Gastrocnemius medialis (tissue), 4 donors: ENCODE data around the gene TTC24. TPM values are rescaled to one million over a fixed set of nuclear protein-coding genes. Genes with fewer than 3 reads are reported as not detected.

Experiments used
- ATAC-seq, 2 donors: fragments of 150-250 bp; one replicate each; pipeline ENCODE4 v1.9.1; 2016
- DNase-seq, 2 donors: peaks; one replicate each; pipeline ENCODE4 v3.0.0-alpha.2; 2019
- H3K27ac ChIP-seq, 4 donors: fragments of 200-600 bp; sonication (generic); 1 replicate in 1 of 4; 2 replicates in 3 of 4; pipeline ENCODE4 v1.5.1; 2016 to 2018; ENCODE audit warnings: mild to moderate bottlenecking in 2 of 4, moderate library complexity in 1 of 4
- H3K27me3 ChIP-seq, 3 donors: fragments of 200-600 bp; sonication (generic) in 2 of 3; 1 replicate in 1 of 3; 2 replicates in 2 of 3; pipeline versions ENCODE4 v1.5.1 to v1.6.0; 2016 to 2019; ENCODE audit warnings: mild to moderate bottlenecking in 1 of 3, moderate library complexity in 1 of 3
- H3K36me3 ChIP-seq, 2 donors: fragments of 200-600 bp; sonication (generic) in 1 of 2; one replicate each; pipeline ENCODE4 v1.5.1; 2017 to 2018
- H3K4me1 ChIP-seq, 2 donors: fragments of 200-600 bp; sonication (generic) in 1 of 2; one replicate each; pipeline ENCODE4 v1.5.1; 2016 to 2017; ENCODE audit warnings: mild to moderate bottlenecking in 2 of 2
- H3K4me3 ChIP-seq, 4 donors: fragments of 200-600 bp; sonication (generic) in 3 of 4; 1 replicate in 1 of 4; 2 replicates in 3 of 4; pipeline ENCODE4 v1.5.1; 2016 to 2019; ENCODE audit warnings: mild to moderate bottlenecking in 2 of 4
- H3K9me3 ChIP-seq, 3 donors: fragments of 200-600 bp; sonication (generic) in 2 of 3; 1 replicate in 1 of 3; 2 replicates in 2 of 3; pipeline ENCODE4 v1.5.1; 2016 to 2019
- POLR2A ChIP-seq, 2 donors: fragments of 450-650 bp; IDR thresholded peaks; one replicate each; pipeline ENCODE4 v1.6.1; 2017; ENCODE audit warnings: antibody characterized with exemption in 2 of 2, mild to moderate bottlenecking in 2 of 2, moderate library complexity in 2 of 2
- in situ Hi-C, 4 donors: fragments of 200-750 bp; cut with MboI; loops; one replicate each; pipeline versions ENCODE4 v1.15.0 to v1.8.0; 2017; ENCODE audit warnings: low sequenced_read_pairs in 4 of 4
- intact Hi-C: fragments of 100-400 bp; cut with DNase I; formaldehyde crosslinking; loops from one replicate; pipeline ENCODE4 v1.15.1; 2023; ENCODE audit warnings: low total_unique reads
- total RNA-seq, 4 donors: library from RNA; depleted of rRNA; stranded (reverse); fragments of >200 nt; gene quantifications; one replicate each; pipeline versions ENCODE4 v1.1.0 to v1.2.3, GENCODE V29; 2016
- TF ChIP-seq, protein P1 (sequence below), 5 experiments: fragments of 450-650 bp in 3 of 5; fragments of 200-600 bp in 2 of 5; sonication (generic) in 2 of 5; IDR thresholded peaks in 4 of 5; conservative IDR thresholded peaks in 1 of 5; 1 replicate in 4 of 5; 2 replicates in 1 of 5; pipeline ENCODE4 v1.5.1; 2016 to 2019; ENCODE audit warnings: antibody characterized with exemption in 5 of 5, mild to moderate bottlenecking in 3 of 5, moderate library complexity in 3 of 5

TTC24 gene
- total RNA-seq, 4 donors from 2014 or later = 3.6 TPM; not detected in 3

- Histone ChIP-seq H3K4me1 (peaks cover 0 to 9% of the 10 kb centered on the region in 2 donors), H3K9me3 (no peaks in the 10 kb centered on the region), H3K27ac (no peak overlapping the region), H3K36me3 (no peaks in the 10 kb centered on the region), H3K27me3 (no peaks in the 10 kb centered on the region), H3K4me3 (no peak overlapping the region)
- in situ Hi-C loops (loop anchor here in 1 of 4 donors (10.0 kb wide), 1 partner anchor 123 kb away; no protein-coding TSS in a partner anchor), intact Hi-C loops (no loop called here)
- no peak for ATAC-seq
- no peak for DNase-seq
- TF ChIP-seq, protein P1, sequence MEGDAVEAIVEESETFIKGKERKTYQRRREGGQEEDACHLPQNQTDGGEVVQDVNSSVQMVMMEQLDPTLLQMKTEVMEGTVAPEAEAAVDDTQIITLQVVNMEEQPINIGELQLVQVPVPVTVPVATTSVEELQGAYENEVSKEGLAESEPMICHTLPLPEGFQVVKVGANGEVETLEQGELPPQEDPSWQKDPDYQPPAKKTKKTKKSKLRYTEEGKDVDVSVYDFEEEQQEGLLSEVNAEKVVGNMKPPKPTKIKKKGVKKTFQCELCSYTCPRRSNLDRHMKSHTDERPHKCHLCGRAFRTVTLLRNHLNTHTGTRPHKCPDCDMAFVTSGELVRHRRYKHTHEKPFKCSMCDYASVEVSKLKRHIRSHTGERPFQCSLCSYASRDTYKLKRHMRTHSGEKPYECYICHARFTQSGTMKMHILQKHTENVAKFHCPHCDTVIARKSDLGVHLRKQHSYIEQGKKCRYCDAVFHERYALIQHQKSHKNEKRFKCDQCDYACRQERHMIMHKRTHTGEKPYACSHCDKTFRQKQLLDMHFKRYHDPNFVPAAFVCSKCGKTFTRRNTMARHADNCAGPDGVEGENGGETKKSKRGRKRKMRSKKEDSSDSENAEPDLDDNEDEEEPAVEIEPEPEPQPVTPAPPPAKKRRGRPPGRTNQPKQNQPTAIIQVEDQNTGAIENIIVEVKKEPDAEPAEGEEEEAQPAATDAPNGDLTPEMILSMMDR (IDR thresholded peaks at IDR 0.05 in 4 of 5, conservative IDR thresholded peaks at IDR 0.05 in 1 of 5) = no peak
- TF ChIP-seq POLR2A (IDR thresholded peaks at IDR 0.05) = no peak
These were observed 2.0 kb upstream of the TTC24 start for GRCh38 chr1:156577550-156577949.

DNA sequence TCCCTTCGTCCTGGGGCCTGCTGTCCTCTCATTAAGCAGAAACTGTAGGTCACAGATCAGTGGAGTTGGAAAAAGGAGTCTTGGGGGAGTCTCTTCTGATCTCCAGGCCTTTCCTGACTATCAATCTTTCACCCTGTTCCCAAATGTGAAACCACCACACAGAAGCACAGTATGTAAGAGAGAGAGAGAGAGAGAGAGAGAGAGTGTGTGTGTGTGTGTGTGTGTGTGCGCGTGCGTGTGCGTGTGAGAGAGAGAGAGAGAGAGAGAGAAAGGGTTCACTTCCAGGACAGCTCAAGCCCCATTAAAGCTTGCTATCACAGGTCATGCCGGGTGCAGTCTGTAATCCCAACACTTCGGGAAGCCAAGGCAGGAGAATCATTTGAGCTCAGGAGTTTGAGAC is 1.5 kb upstream of the TTC24 start:
- intact Hi-C loops = no loop called here
- Histone ChIP-seq H3K36me3 (no peaks in the 10 kb centered on the region), H3K4me1 (peaks cover 0 to 9% of the 10 kb centered on the region in 2 donors), H3K4me3 (no peak overlapping the region), H3K27me3 (no peaks in the 10 kb centered on the region), H3K27ac (no peak overlapping the region), H3K9me3 (no peaks in the 10 kb centered on the region)
- TF ChIP-seq, protein P1 (IDR thresholded peaks at IDR 0.05 in 4 of 5, conservative IDR thresholded peaks at IDR 0.05 in 1 of 5) = no peak
- no peak for TF ChIP-seq POLR2A (IDR thresholded peaks at IDR 0.05)
- DNase-seq (no peak), ATAC-seq (no peak)
- in situ Hi-C loops = loop anchor here in 1 of 4 donors (10.0 kb wide), 1 partner anchor 123 kb away; no protein-coding TSS in a partner anchor

DNA sequence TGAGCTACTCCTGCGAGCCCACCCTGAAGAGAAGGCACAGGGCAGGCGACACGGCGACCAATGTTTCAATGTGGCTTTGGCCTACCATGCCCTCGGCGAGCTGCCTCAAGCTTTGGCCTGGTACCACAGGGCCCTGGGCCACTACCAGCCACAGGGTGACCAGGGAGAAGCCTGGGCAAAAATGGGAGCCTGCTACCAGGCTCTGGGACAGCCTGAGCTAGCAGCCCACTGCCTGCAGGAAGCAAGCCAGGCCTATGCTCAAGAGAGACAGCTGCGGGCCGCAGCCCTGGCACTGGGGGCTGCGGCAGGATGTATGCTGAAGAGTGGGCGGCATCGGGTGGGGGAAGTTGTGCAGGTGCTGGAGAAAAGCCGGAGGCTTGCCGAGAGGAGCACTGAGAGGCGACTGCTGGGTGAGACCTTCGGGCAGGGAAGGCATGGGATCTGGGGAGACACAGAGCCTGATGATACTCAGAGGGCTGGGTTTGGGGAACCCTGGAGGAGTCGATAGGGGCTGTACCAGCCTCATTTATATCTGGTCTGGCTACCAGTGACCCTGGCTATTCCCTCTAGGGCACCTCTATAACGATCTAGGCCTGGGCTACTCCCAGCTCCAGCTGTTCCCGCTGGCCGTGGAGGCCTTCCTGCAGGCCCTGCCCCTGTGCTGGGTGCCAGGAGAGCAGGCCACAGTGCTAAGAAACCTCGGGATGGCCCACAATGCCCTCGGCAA is 2.3 kb downstream of the TTC24 start:
- H3K4me3 ChIP-seq = no peak overlapping the region
- TF ChIP-seq, protein P1 (IDR thresholded peaks at IDR 0.05 in 4 of 5, conservative IDR thresholded peaks at IDR 0.05 in 1 of 5) = no peak
- TF ChIP-seq POLR2A (IDR thresholded peaks at IDR 0.05) = no peak
- no peaks in the 10 kb centered on the region for H3K9me3 ChIP-seq
- peak overlapping the region in 2 of 4 donors; percentile 39 to 63 for H3K27ac ChIP-seq
- ATAC-seq = peak in 1 of 2 donors; percentile 34
- intact Hi-C loops (loop anchor here (5.0 kb wide), 2 partner anchors 40 to 75 kb away; no protein-coding TSS in a partner anchor), in situ Hi-C loops (no loop called here)
- no peak for DNase-seq
- no peaks in the 10 kb centered on the region for H3K36me3 ChIP-seq
- H3K4me1 ChIP-seq = peaks cover 0 to 9% of the 10 kb centered on the region in 2 donors
- no peaks in the 10 kb centered on the region for H3K27me3 ChIP-seq

- Histone ChIP-seq H3K4me3 (no peak overlapping the region), H3K36me3 (no peaks in the 10 kb centered on the region), H3K27ac (peak overlapping the region in 2 of 4 donors; percentile 39 to 63), H3K9me3 (no peaks in the 10 kb centered on the region), H3K27me3 (no peaks in the 10 kb centered on the region), H3K4me1 (peaks cover 0 to 9% of the 10 kb centered on the region in 2 donors)
- TF ChIP-seq, protein P1 (IDR thresholded peaks at IDR 0.05 in 4 of 5, conservative IDR thresholded peaks at IDR 0.05 in 1 of 5) = no peak
- no peak for TF ChIP-seq POLR2A (IDR thresholded peaks at IDR 0.05)
- no peak for ATAC-seq
- in situ Hi-C loops = no loop called here
- no peak for DNase-seq
- intact Hi-C loops = loop anchor here (5.0 kb wide), 2 partner anchors 40 to 75 kb away; no protein-coding TSS in a partner anchor
These were observed 3.0 kb downstream of the TTC24 start for GRCh38 chr1:156582388-156583017.
